HG02610 (cell line): ENCODE results near the gene CGREF1.

Source experiments
- ATAC-seq: cut with Tn5 transposase; IDR thresholded peaks from one replicate; pipeline ENCODE4 v1.9.1; 2021; ENCODE audit warnings: mild to moderate bottlenecking, moderate library complexity; ENCODE audit not compliant: unreplicated experiment

The CGREF1 gene

GRCh38 chr2:27050996-27051901 is 67.7 kb downstream of the CGREF1 start, which contains the start of gene AGBL5:
Gene AGBL5, plus strand, starts transcription at chr2:27051668. Its CDS starts 1,291 bp downstream, at chr2:27052959.
- peak; percentile 67 for ATAC-seq
